Measurements from ENCODE around the gene POLD4. TPM values are rescaled to one million over a fixed set of nuclear protein-coding genes. Genes with fewer than 3 reads are reported as not detected.

The POLD4 gene
- total RNA-seq, 2 experiments from 2014 or later, result 31.7 to 39.5 TPM

GRCh38 chr11:67303835-67304411 lies 49.4 kb downstream of the POLD4 start:
- Mint-ChIP-seq H3K36me3 (ENCODE audit: low read depth) (peaks cover 25% of the 10 kb centered on the region), H3K27me3 (no peaks in the 10 kb centered on the region), H3K4me1 (ENCODE audit: low read depth) (no peaks in the 10 kb centered on the region), H3K4me3 (peak overlapping the region; percentile 56), H3K9me3 (no peaks in the 10 kb centered on the region), H3K27ac (no peak overlapping the region)
- Histone ChIP-seq H3K36me3 (ENCODE audit: insufficient read depth, low read length) (peaks cover 29% of the 10 kb centered on the region), H3K9me3 (ENCODE audit: control insufficient read depth in 1 of 2, insufficient read depth in 1 of 2, low read length in 2 of 2) (no peaks in the 10 kb centered on the region), H3K4me3 (ENCODE audit: low read length) (peak overlapping the region; percentile 62), H3K4me1 (ENCODE audit: insufficient read depth, low read length) (peaks cover 36% of the 10 kb centered on the region), H3K27ac (ENCODE audit: low read depth in 1 of 2, low read length in 2 of 2) (peak overlapping the region in 1 of 2 donors; percentile 41), H3K27me3 (ENCODE audit: control insufficient read depth in 1 of 2, insufficient read depth in 2 of 2, low read length in 2 of 2) (no peaks in the 10 kb centered on the region)
- POLR2A ChIA-PET, result interaction anchor here (0.6 to 5.6 kb wide), 20 partner anchors 9 to 133 kb away, joined by 3 to 54 read pairs (median 6); partner anchors contain the start of genes ANKRD13D, CLCF1, GRK2 and POLD4
- ATAC-seq (ENCODE audit: poor library complexity) (peak; percentile 40), DNase-seq (peak in 5 of 14 experiments; percentile 29 to 57 (median 53))
- intact Hi-C loops (cut with DNase I, micrococcal nuclease), result no loop called here
- CTCF ChIA-PET, result interaction anchor here (1.7 to 4.6 kb wide), 2 partner anchors 13 to 42 kb away, joined by 4 to 21 read pairs; no protein-coding TSS in a partner anchor
- no peak for TF ChIP-seq CTCF (IDR thresholded peaks at IDR 0.05)

GRCh38 chr11:67303132-67303834 lies 50.1 kb downstream of the POLD4 start, which contains the start of gene SSH3:
TSS of gene SSH3 (plus strand) at chr11:67303530. CDS start at chr11:67303626, 96 bp downstream.
- intact Hi-C loops (cut with DNase I, micrococcal nuclease), result no loop called here
- Mint-ChIP-seq H3K4me1 (ENCODE audit: low read depth) (peaks cover 5% of the 10 kb centered on the region), H3K4me3 (peak within 1 kb of the TSS; percentile 65), H3K36me3 (ENCODE audit: low read depth) (peaks cover 31% of the 10 kb centered on the region), H3K27ac (no peak within 1 kb of the TSS), H3K27me3 (no peaks in the 10 kb centered on the region), H3K9me3 (no peaks in the 10 kb centered on the region)
- DNase-seq (peak in 8 of 14 experiments; percentile 30 to 66 (median 48)), ATAC-seq (ENCODE audit: poor library complexity) (peak; percentile 62)
- no peaks in the 10 kb centered on the region for H3K9me3 ChIP-seq (ENCODE audit: control insufficient read depth in 1 of 2, insufficient read depth in 1 of 2, low read length in 2 of 2)
- peaks cover 35% of the 10 kb centered on the region for H3K36me3 ChIP-seq (ENCODE audit: insufficient read depth, low read length)
- H3K4me1 ChIP-seq (ENCODE audit: insufficient read depth, low read length), result peaks cover 33% of the 10 kb centered on the region
- H3K4me3 ChIP-seq (ENCODE audit: low read length), result peak within 1 kb of the TSS; percentile 62
- peak within 1 kb of the TSS in 1 of 2 donors; percentile 41 for H3K27ac ChIP-seq (ENCODE audit: low read depth in 1 of 2, low read length in 2 of 2)
- ChIA-PET CTCF (interaction anchor here (0.6 to 4.6 kb wide), 3 partner anchors 14 to 41 kb away, joined by 3 to 21 read pairs (median 4); no protein-coding TSS in a partner anchor), POLR2A (interaction anchor here (0.6 to 5.6 kb wide), 21 partner anchors 8 to 134 kb away, joined by 3 to 54 read pairs (median 6); partner anchors contain the start of genes ANKRD13D, CLCF1, GRK2 and POLD4)
- H3K27me3 ChIP-seq (ENCODE audit: control insufficient read depth in 1 of 2, insufficient read depth in 2 of 2, low read length in 2 of 2), result no peaks in the 10 kb centered on the region
- TF ChIP-seq CTCF (IDR thresholded peaks at IDR 0.05), result no peak

GRCh38 chr11:67302571-67303131 lies 50.7 kb downstream of the POLD4 start:
- peaks cover 8% of the 10 kb centered on the region for H3K4me1 Mint-ChIP-seq (ENCODE audit: low read depth)
- TF ChIP-seq CTCF (IDR thresholded peaks at IDR 0.05), result no peak
- intact Hi-C loops (cut with DNase I, micrococcal nuclease), result no loop called here
- ATAC-seq (ENCODE audit: poor library complexity) (peak; percentile 22), DNase-seq (peak in 1 of 14 experiments; percentile 46)
- no peaks in the 10 kb centered on the region for H3K9me3 ChIP-seq (ENCODE audit: control insufficient read depth in 1 of 2, insufficient read depth in 1 of 2, low read length in 2 of 2)
- H3K27me3 Mint-ChIP-seq, result no peaks in the 10 kb centered on the region
- H3K27ac Mint-ChIP-seq, result no peak overlapping the region
- peak overlapping the region; percentile 65 for H3K4me3 Mint-ChIP-seq
- peak overlapping the region; percentile 62 for H3K4me3 ChIP-seq (ENCODE audit: low read length)
- POLR2A ChIA-PET, result interaction anchor here (0.5 to 5.6 kb wide), 21 partner anchors 9 to 182 kb away, joined by 3 to 54 read pairs (median 6); partner anchors contain the start of genes ANKRD13D, CLCF1, GRK2 and POLD4
- H3K36me3 ChIP-seq (ENCODE audit: insufficient read depth, low read length), result peaks cover 41% of the 10 kb centered on the region
- peak overlapping the region in 1 of 2 donors; percentile 41 for H3K27ac ChIP-seq (ENCODE audit: low read depth in 1 of 2, low read length in 2 of 2)
- H3K36me3 Mint-ChIP-seq (ENCODE audit: low read depth), result peaks cover 38% of the 10 kb centered on the region
- peaks cover 33% of the 10 kb centered on the region for H3K4me1 ChIP-seq (ENCODE audit: insufficient read depth, low read length)
- CTCF ChIA-PET, result interaction anchor here (0.6 to 4.6 kb wide), 3 partner anchors 15 to 40 kb away, joined by 3 to 21 read pairs (median 4); no protein-coding TSS in a partner anchor
- H3K27me3 ChIP-seq (ENCODE audit: control insufficient read depth in 1 of 2, insufficient read depth in 2 of 2, low read length in 2 of 2), result no peaks in the 10 kb centered on the region
- H3K9me3 Mint-ChIP-seq, result no peaks in the 10 kb centered on the region
